T-helper 2 cell treated with Interferon-gamma antibody and Interleukin-4, amounts not matched to agents 5 μg/mL and 100 μg/mL, for 36 hours (primary cell): ENCODE data around the gene MAPK1.
A peak's percentile ranks its signal among the peaks of the same experiment; 100 is the strongest.
"Not testable (repeated sequence)": the region's sequence is repeated elsewhere in the genome, so short reads cannot be mapped to it uniquely, and the experiment has no call there.

Source experiments
- DNase-seq: peaks from one replicate; pipeline ENCODE4 v3.0.0; 2021; ENCODE audit warnings: low spot score
- H3K27ac Mint-ChIP-seq: one replicate; pipeline ENCODE4 v1.8.0; 2021; ENCODE audit warnings: mild to moderate bottlenecking, mixed read lengths
- H3K27me3 Mint-ChIP-seq: one replicate; pipeline ENCODE4 v1.8.0; 2021; ENCODE audit warnings: low read depth, mixed read lengths
- H3K36me3 Mint-ChIP-seq: one replicate; pipeline ENCODE4 v1.8.0; 2021; ENCODE audit warnings: low read depth, mixed read lengths
- H3K4me1 Mint-ChIP-seq: one replicate; pipeline ENCODE4 v1.8.0; 2021; ENCODE audit warnings: low read depth, mixed read lengths
- H3K4me3 Mint-ChIP-seq: one replicate; pipeline ENCODE4 v1.8.0; 2022; ENCODE audit warnings: mild to moderate bottlenecking, moderate library complexity, mixed read lengths
- H3K9me3 Mint-ChIP-seq: one replicate; pipeline ENCODE4 v1.8.0; 2021; ENCODE audit warnings: mixed read lengths

MAPK1 gene

GRCh38 chr22:21790849-21791610 lies 76.4 kb downstream of the MAPK1 start:
- not testable (repeated sequence) for DNase-seq, H3K4me1 Mint-ChIP-seq, H3K9me3 Mint-ChIP-seq, H3K27me3 Mint-ChIP-seq, H3K4me3 Mint-ChIP-seq
- H3K27ac Mint-ChIP-seq: peak overlapping the region; percentile 38
- H3K36me3 Mint-ChIP-seq: peaks cover 28% of the 10 kb centered on the region

- H3K27ac Mint-ChIP-seq: no peak overlapping the region
- no peaks in the 10 kb centered on the region for H3K9me3 Mint-ChIP-seq
- peaks cover 10% of the 10 kb centered on the region for H3K4me1 Mint-ChIP-seq
- H3K27me3 Mint-ChIP-seq: no peaks in the 10 kb centered on the region
- H3K4me3 Mint-ChIP-seq: no peak overlapping the region
- peaks cover 28% of the 10 kb centered on the region for H3K36me3 Mint-ChIP-seq
- DNase-seq: no peak
Measured at GRCh38 chr22:21790359-21790758, 77.1 kb downstream of the MAPK1 start.

DNA sequence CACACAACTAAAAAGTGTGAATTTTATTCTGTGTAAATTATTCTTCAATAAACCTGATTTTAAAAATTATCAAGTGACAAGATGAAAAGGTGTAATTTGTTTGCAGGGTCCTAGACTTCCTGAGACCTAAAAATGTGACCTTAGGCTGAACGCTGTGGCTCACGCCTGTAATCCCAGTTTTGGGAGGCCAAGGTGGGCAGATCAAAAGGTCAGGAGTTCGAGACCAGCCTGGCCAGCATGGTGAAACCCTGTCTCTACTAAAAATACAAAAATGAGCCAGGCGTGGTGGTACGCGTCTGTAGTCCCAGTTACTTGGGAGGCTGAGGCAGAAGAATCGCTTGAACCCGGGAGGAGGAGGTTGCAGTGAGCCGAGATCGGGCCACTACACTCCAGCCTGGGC lies 79.9 kb downstream of the MAPK1 start:
- H3K27me3 Mint-ChIP-seq, H3K4me3 Mint-ChIP-seq, DNase-seq, H3K9me3 Mint-ChIP-seq, H3K27ac Mint-ChIP-seq: not testable (repeated sequence)
- H3K36me3 Mint-ChIP-seq: peaks cover 38% of the 10 kb centered on the region
- H3K4me1 Mint-ChIP-seq: peaks cover 10% of the 10 kb centered on the region

- no peaks in the 10 kb centered on the region for H3K9me3 Mint-ChIP-seq
- DNase-seq: no peak
- H3K27me3 Mint-ChIP-seq: no peaks in the 10 kb centered on the region
- H3K36me3 Mint-ChIP-seq: peaks cover 32% of the 10 kb centered on the region
- no peaks in the 10 kb centered on the region for H3K4me1 Mint-ChIP-seq
- no peak overlapping the region for H3K27ac Mint-ChIP-seq
- no peak overlapping the region for H3K4me3 Mint-ChIP-seq
Measured at GRCh38 chr22:21780259-21780658, 87.2 kb downstream of the MAPK1 start.

DNA sequence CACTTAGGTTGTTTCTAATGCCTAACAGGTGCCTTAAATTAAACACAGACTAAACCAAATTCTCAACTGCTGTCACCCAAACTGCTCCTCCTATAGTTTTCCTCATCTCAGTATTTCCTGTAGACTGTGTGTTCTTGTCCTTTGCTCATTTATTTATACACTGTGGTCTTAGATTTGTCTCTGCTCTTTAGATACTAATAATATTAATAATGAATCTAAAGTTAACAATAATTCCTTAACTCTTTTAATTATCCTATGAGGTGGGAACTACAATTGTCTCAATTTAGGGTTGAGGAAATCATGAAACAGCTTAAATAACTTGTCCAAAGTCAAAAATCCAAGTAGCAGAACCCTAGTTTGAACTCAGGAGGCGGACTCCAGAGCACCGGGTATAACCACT lies 88.0 kb downstream of the MAPK1 start:
- no peak for DNase-seq

DNA sequence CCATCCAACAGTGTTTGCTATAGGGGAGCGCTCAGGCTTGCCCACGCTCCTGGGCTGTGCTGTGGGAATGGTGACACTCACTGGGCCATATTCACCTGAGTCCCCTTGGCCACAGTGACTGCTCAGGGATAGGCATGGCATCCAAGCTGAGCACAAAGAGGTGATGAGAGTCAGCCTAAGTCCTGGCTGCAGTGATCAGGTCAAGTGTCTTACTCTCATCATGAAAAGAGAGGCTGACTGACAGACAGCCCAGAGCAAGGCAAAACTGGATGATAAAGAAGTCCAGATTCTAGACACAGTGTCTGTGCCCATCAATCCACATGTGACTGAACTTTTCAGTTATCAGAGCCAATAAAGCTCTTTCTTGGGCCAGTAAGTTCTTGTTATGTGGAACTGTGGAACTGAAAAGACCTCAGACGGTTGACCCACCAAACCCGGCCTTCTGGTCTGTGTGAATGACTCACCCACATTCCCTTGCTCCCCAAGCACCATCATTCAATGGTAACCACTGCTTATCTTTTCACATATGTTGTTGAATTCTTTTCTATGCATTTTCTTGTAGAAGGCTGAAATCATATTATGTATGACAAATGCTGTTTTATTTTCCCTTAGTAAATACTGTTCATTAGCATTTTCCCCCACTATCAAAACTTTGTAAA lies 88.6 kb downstream of the MAPK1 start:
- Mint-ChIP-seq H3K4me1 (no peaks in the 10 kb centered on the region), H3K27me3 (no peaks in the 10 kb centered on the region), H3K27ac (no peak overlapping the region), H3K4me3 (no peak overlapping the region), H3K9me3 (no peaks in the 10 kb centered on the region), H3K36me3 (peaks cover 22% of the 10 kb centered on the region)
- no peak for DNase-seq

More for the DNA sequence above, 88.0 kb downstream of the MAPK1 start:
- peaks cover 25% of the 10 kb centered on the region for H3K36me3 Mint-ChIP-seq
- no peaks in the 10 kb centered on the region for H3K9me3 Mint-ChIP-seq
- H3K4me3 Mint-ChIP-seq: no peak overlapping the region
- no peak overlapping the region for H3K27ac Mint-ChIP-seq
- H3K27me3 Mint-ChIP-seq: no peaks in the 10 kb centered on the region
- H3K4me1 Mint-ChIP-seq: no peaks in the 10 kb centered on the region

DNA sequence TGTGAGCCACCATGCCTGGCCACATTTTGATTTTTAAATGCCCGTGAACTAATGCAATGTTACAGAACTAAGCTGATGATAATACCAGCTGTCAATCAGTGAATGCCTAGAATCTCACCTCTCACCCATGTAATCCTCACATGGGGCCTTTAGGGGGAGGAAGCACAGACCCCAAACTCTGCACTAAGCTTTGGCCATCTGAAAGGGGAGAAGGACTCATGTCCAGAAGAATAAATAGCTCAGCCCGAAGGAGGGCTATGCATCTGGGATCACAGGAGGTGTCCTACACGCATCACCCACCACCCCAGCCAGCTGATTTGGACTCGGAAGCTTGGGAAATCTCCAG lies 95.8 kb downstream of the MAPK1 start:
- no peaks in the 10 kb centered on the region for H3K9me3 Mint-ChIP-seq
- H3K4me1 Mint-ChIP-seq: peaks cover 21% of the 10 kb centered on the region
- H3K36me3 Mint-ChIP-seq: peaks cover 52% of the 10 kb centered on the region
- H3K27me3 Mint-ChIP-seq: no peaks in the 10 kb centered on the region
- no peak for DNase-seq
- H3K4me3 Mint-ChIP-seq: no peak overlapping the region
- H3K27ac Mint-ChIP-seq: no peak overlapping the region

DNA sequence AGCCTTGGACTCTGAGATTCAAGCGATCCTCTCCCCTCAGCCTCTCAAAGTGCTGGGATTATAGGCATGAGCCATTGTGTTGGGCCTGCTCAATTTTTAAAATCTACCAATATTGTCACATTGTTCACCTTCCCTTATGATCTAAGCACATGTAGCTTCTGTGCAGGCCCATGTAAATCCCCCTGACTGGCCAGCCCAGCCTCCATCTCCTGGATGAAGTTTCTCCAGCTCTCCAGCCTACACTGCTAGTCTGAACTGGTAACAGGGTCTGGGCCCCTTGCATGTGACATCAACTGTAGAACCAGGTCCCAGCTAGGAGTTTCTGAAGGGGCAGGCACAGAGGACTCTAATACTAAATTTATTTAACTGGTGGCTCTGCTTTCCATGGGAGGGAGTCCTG lies 99.0 kb downstream of the MAPK1 start:
- no peaks in the 10 kb centered on the region for H3K27me3 Mint-ChIP-seq
- peaks cover 45% of the 10 kb centered on the region for H3K4me1 Mint-ChIP-seq
- H3K27ac Mint-ChIP-seq: peak overlapping the region; percentile 38
- H3K36me3 Mint-ChIP-seq: peaks cover 76% of the 10 kb centered on the region
- H3K4me3 Mint-ChIP-seq: peak overlapping the region; percentile 44
- H3K9me3 Mint-ChIP-seq: no peaks in the 10 kb centered on the region
- no peak for DNase-seq

DNA sequence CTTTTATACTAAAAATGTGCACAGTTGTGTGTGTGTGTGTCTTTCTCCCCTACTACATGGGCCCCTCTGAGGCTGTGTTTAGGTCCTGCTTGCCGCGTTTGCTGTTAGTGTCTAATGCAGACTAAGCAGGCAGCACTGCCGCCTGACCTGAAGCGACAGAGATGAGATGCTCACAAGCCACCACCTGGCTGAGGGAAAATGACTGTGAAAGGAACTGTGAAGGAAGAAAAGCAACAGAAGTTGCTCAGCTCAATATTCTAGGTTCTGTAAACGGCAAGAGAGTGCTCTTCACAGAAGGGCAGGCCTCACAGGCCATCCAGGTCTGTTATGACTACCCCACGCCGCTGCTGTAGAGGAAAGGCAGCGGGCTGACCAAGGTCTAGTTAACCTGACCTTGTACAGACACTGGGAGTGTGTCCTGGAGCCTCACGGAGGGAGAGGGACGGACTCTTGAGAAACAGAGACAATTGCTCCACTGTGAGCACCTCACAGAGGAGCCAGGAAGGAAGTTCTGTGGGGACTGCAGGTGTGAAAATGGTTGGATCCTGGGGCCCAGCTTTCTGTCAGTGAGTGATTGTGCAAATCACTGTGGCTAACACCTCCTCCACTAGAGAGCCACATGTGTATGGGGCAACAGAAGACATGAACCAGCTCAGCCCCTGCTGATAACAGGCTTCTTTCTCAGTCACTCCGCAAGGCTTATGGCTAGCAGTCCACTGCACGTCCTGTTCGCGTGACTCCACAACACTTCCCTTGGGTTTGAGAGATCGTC lies 100.6 kb downstream of the MAPK1 start:
- Mint-ChIP-seq H3K4me3 (peak overlapping the region; percentile 8), H3K27ac (peak overlapping the region; percentile 73), H3K4me1 (peaks cover 53% of the 10 kb centered on the region), H3K27me3 (no peaks in the 10 kb centered on the region), H3K9me3 (no peaks in the 10 kb centered on the region), H3K36me3 (peaks cover 78% of the 10 kb centered on the region)
- peak; percentile 70 for DNase-seq

GRCh38 chr22:21765909-21766529 lies 101.4 kb downstream of the MAPK1 start:
- DNase-seq: no peak
- peaks cover 72% of the 10 kb centered on the region for H3K36me3 Mint-ChIP-seq
- H3K4me3 Mint-ChIP-seq: no peak overlapping the region
- no peak overlapping the region for H3K27ac Mint-ChIP-seq
- H3K27me3 Mint-ChIP-seq: no peaks in the 10 kb centered on the region
- no peaks in the 10 kb centered on the region for H3K9me3 Mint-ChIP-seq
- H3K4me1 Mint-ChIP-seq: peaks cover 55% of the 10 kb centered on the region

GRCh38 chr22:21764038-21764804 lies 103.2 kb downstream of the MAPK1 start:
- H3K9me3 Mint-ChIP-seq: no peaks in the 10 kb centered on the region
- no peaks in the 10 kb centered on the region for H3K27me3 Mint-ChIP-seq
- H3K36me3 Mint-ChIP-seq: peaks cover 68% of the 10 kb centered on the region
- DNase-seq: peak; percentile 23
- H3K4me3 Mint-ChIP-seq: peak overlapping the region; percentile 8
- H3K4me1 Mint-ChIP-seq: peaks cover 60% of the 10 kb centered on the region
- peak overlapping the region; percentile 4 for H3K27ac Mint-ChIP-seq

- no peaks in the 10 kb centered on the region for H3K9me3 Mint-ChIP-seq
- DNase-seq: peak; percentile 70
- peaks cover 53% of the 10 kb centered on the region for H3K4me1 Mint-ChIP-seq
- H3K27me3 Mint-ChIP-seq: no peaks in the 10 kb centered on the region
- peak overlapping the region; percentile 8 for H3K4me3 Mint-ChIP-seq
- H3K27ac Mint-ChIP-seq: peak overlapping the region; percentile 32
- H3K36me3 Mint-ChIP-seq: peaks cover 66% of the 10 kb centered on the region
Measured at GRCh38 chr22:21762712-21763581, 104.5 kb downstream of the MAPK1 start.
